HEK293 (cell line): ENCODE results near the gene ETV4.

Experiments used
- CTCF ChIA-PET: fragments of 350-600 bp; formaldehyde crosslinking; extraction: SDS; loops from one replicate; lab custom pipeline; 2021; ENCODE audit warnings: antibody characterized with exemption; lab: Yijun Ruan, JAX
- POLR2A ChIA-PET: fragments of 300-600 bp; formaldehyde crosslinking; extraction: SDS; loops from one replicate; lab custom pipeline; 2020; ENCODE audit warnings: antibody characterized with exemption, inconsistent platforms; lab: Yijun Ruan, JAX
- H3K27ac ChIP-seq: fragments of 200-500 bp; sonication (Bioruptor generic); 2 replicates; pipeline ENCODE4 v1.5.1; 2014; ENCODE audit warnings: low read depth, low read length, control low read depth, inconsistent platforms; ENCODE audit errors: extremely low read depth
- H3K36me3 ChIP-seq, 2 experiments: fragments of 200-500 bp in 1 of 2; sonication (Bioruptor generic) in 1 of 2; 1 replicate in 1 of 2; 2 replicates in 1 of 2; pipeline ENCODE4 v1.5.1; 2014 to 2017; ENCODE audit warnings: inconsistent platforms in 2 of 2, low read length in 2 of 2; ENCODE audit not compliant: control insufficient read depth in 2 of 2, insufficient read depth in 1 of 2
- H3K4me1 ChIP-seq: fragments of 200-500 bp; sonication (Bioruptor generic); 2 replicates; pipeline ENCODE4 v1.5.1; 2014; ENCODE audit warnings: mild to moderate bottlenecking, low read length, inconsistent platforms; ENCODE audit not compliant: control insufficient read depth, insufficient read depth
- H3K4me3 ChIP-seq: 2 replicates; pipeline ENCODE4 v1.5.1; 2011; ENCODE audit warnings: low read depth, mild to moderate bottlenecking, control low read depth, low read length, moderate library complexity
- H3K9me3 ChIP-seq: fragments of 200-500 bp; sonication (Bioruptor generic); 2 replicates; pipeline ENCODE4 v1.5.1; 2014; ENCODE audit warnings: low read depth, low read length, inconsistent platforms; ENCODE audit not compliant: control insufficient read depth, insufficient read depth
- GLIS1 ChIP-seq: fragments of 450-650 bp; formaldehyde crosslinking; IDR thresholded peaks from 2 replicates; pipeline ENCODE4 v1.5.1; 2016; ENCODE audit warnings: missing biosample characterization, missing genetic modification characterization
- KLF8 ChIP-seq: fragments of 450-650 bp; formaldehyde crosslinking; IDR thresholded peaks from 2 replicates; pipeline ENCODE4 v1.5.1; 2016; ENCODE audit warnings: missing biosample characterization, missing genetic modification characterization
- PRDM2 ChIP-seq: fragments of 450-650 bp; formaldehyde crosslinking; IDR thresholded peaks from 2 replicates; pipeline ENCODE4 v1.5.1; 2016; ENCODE audit warnings: missing biosample characterization, missing genetic modification characterization, borderline replicate concordance
- REST ChIP-seq: fragments of 450-650 bp; formaldehyde crosslinking; IDR thresholded peaks from 2 replicates; pipeline ENCODE4 v1.5.1; 2016; ENCODE audit warnings: missing biosample characterization, missing genetic modification characterization
- ZBTB48 ChIP-seq: fragments of 450-650 bp; formaldehyde crosslinking; IDR thresholded peaks from 2 replicates; pipeline ENCODE4 v1.5.1; 2016; ENCODE audit warnings: missing biosample characterization, missing genetic modification characterization
- ZIC2 ChIP-seq: fragments of 450-650 bp; formaldehyde crosslinking; IDR thresholded peaks from 2 replicates; pipeline ENCODE4 v1.5.1; 2016; ENCODE audit warnings: missing biosample characterization, missing genetic modification characterization
- ZNF121 ChIP-seq: fragments of 450-650 bp; formaldehyde crosslinking; IDR thresholded peaks from 2 replicates; pipeline ENCODE4 v1.5.1; 2016; ENCODE audit warnings: missing biosample characterization, missing genetic modification characterization
- ZNF169 ChIP-seq: fragments of 450-650 bp; formaldehyde crosslinking; IDR thresholded peaks from 2 replicates; pipeline ENCODE4 v1.5.1; 2016; ENCODE audit warnings: missing biosample characterization, missing genetic modification characterization
- ZNF266 ChIP-seq: fragments of 450-650 bp; formaldehyde crosslinking; IDR thresholded peaks from 2 replicates; pipeline ENCODE4 v1.5.1; 2016; ENCODE audit warnings: missing biosample characterization, missing genetic modification characterization, low read depth
- ZNF274 ChIP-seq, 2 experiments: fragments of 200-500 bp in 1 of 2; fragments of 450-650 bp in 1 of 2; sonication (Bioruptor generic) in 1 of 2; formaldehyde crosslinking in 1 of 2; IDR thresholded peaks; 2 replicates each; pipeline versions ENCODE4 v1.5.1 to v1.6.1; 2014 to 2016; ENCODE audit warnings: borderline replicate concordance in 1 of 2, inconsistent platforms in 1 of 2, low read length in 1 of 2, missing biosample characterization in 1 of 2, missing genetic modification characterization in 1 of 2
- ZNF48 ChIP-seq: fragments of 450-650 bp; formaldehyde crosslinking; IDR thresholded peaks from 2 replicates; pipeline ENCODE4 v1.5.1; 2016; ENCODE audit warnings: missing biosample characterization, missing genetic modification characterization
- ZNF549 ChIP-seq: fragments of 450-650 bp; IDR thresholded peaks from 2 replicates; pipeline ENCODE4 v1.5.1; 2018; ENCODE audit warnings: missing biosample characterization, missing genetic modification characterization, mild to moderate bottlenecking, inconsistent platforms, moderate library complexity
- ZNF658 ChIP-seq: fragments of 450-650 bp; formaldehyde crosslinking; IDR thresholded peaks from 2 replicates; pipeline ENCODE4; 2016; ENCODE audit warnings: missing biosample characterization, missing genetic modification characterization
- ZNF660 ChIP-seq: fragments of 450-650 bp; IDR thresholded peaks from 2 replicates; pipeline ENCODE4 v1.5.1; 2018; ENCODE audit warnings: missing biosample characterization, mild to moderate bottlenecking, missing genetic modification characterization
- TF ChIP-seq, protein P1 (sequence below): fragments of 450-650 bp; formaldehyde crosslinking; IDR thresholded peaks from 2 replicates; pipeline ENCODE4 v1.5.1; 2016; ENCODE audit warnings: missing biosample characterization, missing genetic modification characterization

The ETV4 gene

GRCh38 chr17:43568506-43569082 lies 22.5 kb upstream of the ETV4 start:
- Histone ChIP-seq H3K4me1 (peaks cover 6% of the 10 kb centered on the region), H3K4me3 (no peak overlapping the region), H3K27ac (no peak overlapping the region), H3K36me3 (no peaks in the 10 kb centered on the region), H3K9me3 (no peaks in the 10 kb centered on the region)
- POLR2A ChIA-PET, result no interaction called here
- 0 out of 2 replicates have a peak, but pooled peaks have one; percentile 13 for TF ChIP-seq ZNF658 (tag by site-specific recombination)
- TF ChIP-seq ZNF266, result 0 out of 2 replicates have a peak, but pooled peaks have one; percentile 6
- TF ChIP-seq ZNF169, result peak; percentile 70; the same call in 1 of the 2 replicates
- TF ChIP-seq PRDM2 (tag by site-specific recombination), result no peak
- TF ChIP-seq ZNF274 (IDR thresholded peaks at IDR 0.05; ENCODE audit: low read length), result no peak
- 0 out of 2 replicates have a peak, but pooled peaks have one; percentile 31 for TF ChIP-seq ZNF274 (tag by site-specific recombination; IDR thresholded peaks at IDR 0.05; ENCODE audit: borderline replicate concordance)
- CTCF ChIA-PET, result no interaction called here

DNA sequence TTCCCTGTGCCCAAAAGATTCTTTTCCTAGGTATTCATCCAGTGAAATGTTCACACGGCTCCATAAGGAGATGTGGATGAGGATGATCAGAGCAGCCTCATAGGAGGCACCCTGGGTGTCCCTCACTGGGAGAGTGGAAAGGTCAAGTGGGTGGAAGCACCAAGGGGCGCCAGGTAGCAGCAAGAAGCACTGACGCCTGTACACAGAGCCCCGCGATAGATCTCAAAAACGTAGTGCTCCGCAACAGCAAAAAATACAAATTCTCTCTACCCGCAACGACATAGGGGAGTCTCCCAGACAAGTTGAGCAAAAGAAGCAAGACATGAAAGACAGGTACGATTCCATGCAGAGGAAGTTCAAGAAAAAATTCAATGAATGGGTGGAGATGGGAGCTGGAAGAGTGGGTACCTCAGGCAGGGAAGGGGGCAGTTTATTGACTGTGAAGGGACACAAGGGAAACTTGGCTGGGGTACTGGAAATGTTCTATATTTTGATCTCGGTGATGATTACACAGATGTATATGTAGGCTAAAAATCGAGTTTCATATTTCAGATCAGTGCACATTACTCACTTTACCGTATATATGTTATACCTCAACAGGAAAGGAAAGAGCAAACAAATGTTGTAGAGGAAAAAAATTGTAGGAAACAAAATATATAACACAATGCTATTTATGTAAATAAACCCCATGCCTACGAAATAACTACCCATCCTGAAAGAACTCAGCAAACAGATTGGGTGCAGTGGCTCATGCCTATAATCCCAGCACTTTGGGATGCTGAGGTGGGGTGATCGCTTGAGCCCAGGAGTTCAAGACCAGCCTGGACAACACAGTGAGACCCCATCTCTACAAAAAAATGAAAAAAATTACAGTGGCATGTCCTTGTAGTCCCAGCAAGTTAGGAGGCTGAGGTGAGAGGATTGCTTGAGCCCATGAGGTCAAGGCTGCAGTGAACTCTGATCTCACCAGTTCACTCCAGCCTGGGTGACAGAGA lies 17.8 kb upstream of the ETV4 start:
- H3K27ac ChIP-seq, result no peak overlapping the region
- no peaks in the 10 kb centered on the region for H3K9me3 ChIP-seq
- H3K4me3 ChIP-seq, result no peak overlapping the region
- ChIA-PET POLR2A (interaction anchor here (0.7 kb wide), 1 partner anchor 276 kb away, joined by 7 read pairs; no protein-coding TSS in a partner anchor), CTCF (interaction anchor here (0.6 to 3.5 kb wide), 7 partner anchors 11 to 203 kb away, joined by 3 to 20 read pairs (median 3); no protein-coding TSS in a partner anchor)
- peaks cover 12% of the 10 kb centered on the region for H3K4me1 ChIP-seq
- no peaks in the 10 kb centered on the region for H3K36me3 ChIP-seq
- TF ChIP-seq ZBTB48, result no peak
- TF ChIP-seq ZNF660, result no peak
- TF ChIP-seq ZNF549, result no peak
- TF ChIP-seq KLF8 (tag by site-specific recombination), result no peak
- TF ChIP-seq ZNF48 (tag by site-specific recombination), result no peak
- peak; percentile 42 for TF ChIP-seq GLIS1 (tag by site-specific recombination)
- TF ChIP-seq ZIC2 (tag by site-specific recombination), result peak; percentile 37; the same call in 1 of the 2 replicates
- peak; percentile 92 for TF ChIP-seq ZNF121 (tag by site-specific recombination)
- TF ChIP-seq, protein P1, sequence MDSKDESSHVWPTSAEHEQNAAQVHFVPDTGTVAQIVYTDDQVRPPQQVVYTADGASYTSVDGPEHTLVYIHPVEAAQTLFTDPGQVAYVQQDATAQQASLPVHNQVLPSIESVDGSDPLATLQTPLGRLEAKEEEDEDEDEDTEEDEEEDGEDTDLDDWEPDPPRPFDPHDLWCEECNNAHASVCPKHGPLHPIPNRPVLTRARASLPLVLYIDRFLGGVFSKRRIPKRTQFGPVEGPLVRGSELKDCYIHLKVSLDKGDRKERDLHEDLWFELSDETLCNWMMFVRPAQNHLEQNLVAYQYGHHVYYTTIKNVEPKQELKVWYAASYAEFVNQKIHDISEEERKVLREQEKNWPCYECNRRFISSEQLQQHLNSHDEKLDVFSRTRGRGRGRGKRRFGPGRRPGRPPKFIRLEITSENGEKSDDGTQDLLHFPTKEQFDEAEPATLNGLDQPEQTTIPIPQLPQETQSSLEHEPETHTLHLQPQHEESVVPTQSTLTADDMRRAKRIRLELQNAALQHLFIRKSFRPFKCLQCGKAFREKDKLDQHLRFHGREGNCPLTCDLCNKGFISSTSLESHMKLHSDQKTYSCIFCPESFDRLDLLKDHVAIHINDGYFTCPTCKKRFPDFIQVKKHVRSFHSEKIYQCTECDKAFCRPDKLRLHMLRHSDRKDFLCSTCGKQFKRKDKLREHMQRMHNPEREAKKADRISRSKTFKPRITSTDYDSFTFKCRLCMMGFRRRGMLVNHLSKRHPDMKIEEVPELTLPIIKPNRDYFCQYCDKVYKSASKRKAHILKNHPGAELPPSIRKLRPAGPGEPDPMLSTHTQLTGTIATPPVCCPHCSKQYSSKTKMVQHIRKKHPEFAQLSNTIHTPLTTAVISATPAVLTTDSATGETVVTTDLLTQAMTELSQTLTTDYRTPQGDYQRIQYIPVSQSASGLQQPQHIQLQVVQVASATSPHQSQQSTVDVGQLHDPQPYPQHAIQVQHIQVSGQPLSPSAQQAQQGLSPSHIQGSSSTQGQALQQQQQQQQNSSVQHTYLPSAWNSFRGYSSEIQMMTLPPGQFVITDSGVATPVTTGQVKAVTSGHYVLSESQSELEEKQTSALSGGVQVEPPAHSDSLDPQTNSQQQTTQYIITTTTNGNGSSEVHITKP (tag by site-specific recombination), result no peak
- TF ChIP-seq REST (tag by site-specific recombination), result no peak
